Breast epithelium (tissue), 3 donors: ENCODE measurements around the gene POLA1.

Source experiments
- POLR2A ChIP-seq: fragments of 450-650 bp; IDR thresholded peaks from one replicate; pipeline ENCODE4 v1.6.1; 2016; ENCODE audit warnings: antibody characterized with exemption, mild to moderate bottlenecking, moderate library complexity
- POLR2AphosphoS5 ChIP-seq, 3 donors: sonication (generic); formaldehyde crosslinking; IDR thresholded peaks; one replicate each; pipeline ENCODE4 v1.6.1; 2017; ENCODE audit warnings: antibody characterized with exemption in 3 of 3
- TF ChIP-seq, protein P1 (sequence below), 3 donors: fragments of 450-650 bp; IDR thresholded peaks; one replicate each; pipeline ENCODE4 v1.5.1; 2016 to 2017; ENCODE audit warnings: antibody characterized with exemption in 3 of 3, mild to moderate bottlenecking in 3 of 3, moderate library complexity in 3 of 3

GRCh38 chrX:24846550-24847150, 152.9 kb downstream of the POLA1 start:
- TF ChIP-seq, protein P1, sequence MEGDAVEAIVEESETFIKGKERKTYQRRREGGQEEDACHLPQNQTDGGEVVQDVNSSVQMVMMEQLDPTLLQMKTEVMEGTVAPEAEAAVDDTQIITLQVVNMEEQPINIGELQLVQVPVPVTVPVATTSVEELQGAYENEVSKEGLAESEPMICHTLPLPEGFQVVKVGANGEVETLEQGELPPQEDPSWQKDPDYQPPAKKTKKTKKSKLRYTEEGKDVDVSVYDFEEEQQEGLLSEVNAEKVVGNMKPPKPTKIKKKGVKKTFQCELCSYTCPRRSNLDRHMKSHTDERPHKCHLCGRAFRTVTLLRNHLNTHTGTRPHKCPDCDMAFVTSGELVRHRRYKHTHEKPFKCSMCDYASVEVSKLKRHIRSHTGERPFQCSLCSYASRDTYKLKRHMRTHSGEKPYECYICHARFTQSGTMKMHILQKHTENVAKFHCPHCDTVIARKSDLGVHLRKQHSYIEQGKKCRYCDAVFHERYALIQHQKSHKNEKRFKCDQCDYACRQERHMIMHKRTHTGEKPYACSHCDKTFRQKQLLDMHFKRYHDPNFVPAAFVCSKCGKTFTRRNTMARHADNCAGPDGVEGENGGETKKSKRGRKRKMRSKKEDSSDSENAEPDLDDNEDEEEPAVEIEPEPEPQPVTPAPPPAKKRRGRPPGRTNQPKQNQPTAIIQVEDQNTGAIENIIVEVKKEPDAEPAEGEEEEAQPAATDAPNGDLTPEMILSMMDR (IDR thresholded peaks at IDR 0.05), result no peak
- TF ChIP-seq POLR2A, result no peak
- no peak for TF ChIP-seq POLR2AphosphoS5 (IDR thresholded peaks at IDR 0.05)
